GM23338 (cell line): ENCODE measurements around the gene MAPK13.

ENCODE experiments used
- CREB1 ChIP-seq: fragments of 250-450 bp; sonication (Bioruptor Pico); IDR thresholded peaks from 2 replicates; pipeline ENCODE4 v1.5.0; 2020; ENCODE audit warnings: low read depth, mild to moderate bottlenecking, moderate library complexity
- EZH2 ChIP-seq: fragments of 200-600 bp; sonication (generic); IDR thresholded peaks from one replicate; pipeline ENCODE4 v1.8.0; 2017; ENCODE audit warnings: antibody characterized with exemption, mild to moderate bottlenecking, low read depth; ENCODE audit not compliant: unreplicated experiment
- EZH2phosphoT487 ChIP-seq: fragments of 200-600 bp; sonication (generic); IDR thresholded peaks from one replicate; pipeline ENCODE4 v1.8.1; 2018; ENCODE audit warnings: antibody characterized with exemption; ENCODE audit not compliant: unreplicated experiment
- JUNB ChIP-seq: IDR thresholded peaks from one replicate; pipeline ENCODE4 v1.6.1; 2016; ENCODE audit warnings: antibody characterized with exemption; ENCODE audit not compliant: unreplicated experiment
- NANOG ChIP-seq: IDR thresholded peaks from 2 replicates; pipeline ENCODE4 v1.6.1; 2016; ENCODE audit warnings: antibody characterized with exemption, borderline replicate concordance
- POLR2AphosphoS5 ChIP-seq: IDR thresholded peaks from 2 replicates; pipeline ENCODE4 v1.6.1; 2016; ENCODE audit warnings: antibody characterized with exemption, low read depth
- STAT1 ChIP-seq: IDR thresholded peaks from one replicate; pipeline ENCODE4 v1.6.1; 2016; ENCODE audit warnings: antibody characterized with exemption; ENCODE audit not compliant: unreplicated experiment
- ZNF114 ChIP-seq: fragments of 250-450 bp; sonication (Bioruptor Pico); IDR thresholded peaks from 2 replicates; pipeline ENCODE4 v1.5.0; 2020; ENCODE audit warnings: mild to moderate bottlenecking, moderate library complexity
- ZNF331 ChIP-seq: fragments of 250-450 bp; sonication (Bioruptor Pico); IDR thresholded peaks from 2 replicates; pipeline ENCODE4 v1.5.0; 2020; ENCODE audit warnings: low read depth, mild to moderate bottlenecking, moderate library complexity
- TF ChIP-seq, protein P1 (sequence below): fragments of 250-450 bp; sonication (Bioruptor Pico); IDR thresholded peaks from 2 replicates; pipeline ENCODE4 v1.5.0; 2020; ENCODE audit warnings: mild to moderate bottlenecking, moderate library complexity
- TF ChIP-seq, protein P2 (sequence below), 2 experiments: fragments of 200-600 bp in 1 of 2; sonication (generic) in 1 of 2; conservative IDR thresholded peaks; 2 replicates each; pipeline versions ENCODE4 v1.5.1 to v1.6.1; 2016 to 2017; ENCODE audit warnings: antibody characterized with exemption in 2 of 2, low read depth in 2 of 2, mild to moderate bottlenecking in 2 of 2, moderate library complexity in 1 of 2
- TF ChIP-seq, protein P3 (sequence below): IDR thresholded peaks from one replicate; pipeline ENCODE4 v1.6.1; 2018; ENCODE audit warnings: antibody characterized with exemption; ENCODE audit not compliant: unreplicated experiment
- TF ChIP-seq, protein P4 (sequence below): IDR thresholded peaks from 2 replicates; pipeline ENCODE4 v1.6.1; 2016; ENCODE audit warnings: antibody characterized with exemption

DNA sequence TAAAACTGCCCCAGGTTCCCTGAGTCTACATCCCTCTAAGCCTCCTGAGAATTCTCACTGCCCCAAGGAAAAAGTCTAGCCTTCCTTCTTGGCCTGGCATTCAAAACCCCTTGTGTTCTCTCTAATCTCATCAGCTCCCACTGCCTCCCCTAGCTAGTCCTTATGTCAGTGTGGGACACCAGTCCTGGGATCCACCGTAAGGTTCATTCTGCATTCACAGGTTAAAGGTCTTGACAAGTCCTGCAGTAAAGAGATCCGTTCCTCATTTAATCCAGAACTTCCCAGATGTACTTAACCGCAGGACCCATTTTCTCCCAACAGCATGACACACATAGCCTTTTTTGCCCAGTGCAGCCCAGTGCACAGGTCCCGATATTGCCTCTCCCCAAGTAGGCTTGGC, 11.6 kb downstream of the MAPK13 start:
- TF ChIP-seq, protein P1, sequence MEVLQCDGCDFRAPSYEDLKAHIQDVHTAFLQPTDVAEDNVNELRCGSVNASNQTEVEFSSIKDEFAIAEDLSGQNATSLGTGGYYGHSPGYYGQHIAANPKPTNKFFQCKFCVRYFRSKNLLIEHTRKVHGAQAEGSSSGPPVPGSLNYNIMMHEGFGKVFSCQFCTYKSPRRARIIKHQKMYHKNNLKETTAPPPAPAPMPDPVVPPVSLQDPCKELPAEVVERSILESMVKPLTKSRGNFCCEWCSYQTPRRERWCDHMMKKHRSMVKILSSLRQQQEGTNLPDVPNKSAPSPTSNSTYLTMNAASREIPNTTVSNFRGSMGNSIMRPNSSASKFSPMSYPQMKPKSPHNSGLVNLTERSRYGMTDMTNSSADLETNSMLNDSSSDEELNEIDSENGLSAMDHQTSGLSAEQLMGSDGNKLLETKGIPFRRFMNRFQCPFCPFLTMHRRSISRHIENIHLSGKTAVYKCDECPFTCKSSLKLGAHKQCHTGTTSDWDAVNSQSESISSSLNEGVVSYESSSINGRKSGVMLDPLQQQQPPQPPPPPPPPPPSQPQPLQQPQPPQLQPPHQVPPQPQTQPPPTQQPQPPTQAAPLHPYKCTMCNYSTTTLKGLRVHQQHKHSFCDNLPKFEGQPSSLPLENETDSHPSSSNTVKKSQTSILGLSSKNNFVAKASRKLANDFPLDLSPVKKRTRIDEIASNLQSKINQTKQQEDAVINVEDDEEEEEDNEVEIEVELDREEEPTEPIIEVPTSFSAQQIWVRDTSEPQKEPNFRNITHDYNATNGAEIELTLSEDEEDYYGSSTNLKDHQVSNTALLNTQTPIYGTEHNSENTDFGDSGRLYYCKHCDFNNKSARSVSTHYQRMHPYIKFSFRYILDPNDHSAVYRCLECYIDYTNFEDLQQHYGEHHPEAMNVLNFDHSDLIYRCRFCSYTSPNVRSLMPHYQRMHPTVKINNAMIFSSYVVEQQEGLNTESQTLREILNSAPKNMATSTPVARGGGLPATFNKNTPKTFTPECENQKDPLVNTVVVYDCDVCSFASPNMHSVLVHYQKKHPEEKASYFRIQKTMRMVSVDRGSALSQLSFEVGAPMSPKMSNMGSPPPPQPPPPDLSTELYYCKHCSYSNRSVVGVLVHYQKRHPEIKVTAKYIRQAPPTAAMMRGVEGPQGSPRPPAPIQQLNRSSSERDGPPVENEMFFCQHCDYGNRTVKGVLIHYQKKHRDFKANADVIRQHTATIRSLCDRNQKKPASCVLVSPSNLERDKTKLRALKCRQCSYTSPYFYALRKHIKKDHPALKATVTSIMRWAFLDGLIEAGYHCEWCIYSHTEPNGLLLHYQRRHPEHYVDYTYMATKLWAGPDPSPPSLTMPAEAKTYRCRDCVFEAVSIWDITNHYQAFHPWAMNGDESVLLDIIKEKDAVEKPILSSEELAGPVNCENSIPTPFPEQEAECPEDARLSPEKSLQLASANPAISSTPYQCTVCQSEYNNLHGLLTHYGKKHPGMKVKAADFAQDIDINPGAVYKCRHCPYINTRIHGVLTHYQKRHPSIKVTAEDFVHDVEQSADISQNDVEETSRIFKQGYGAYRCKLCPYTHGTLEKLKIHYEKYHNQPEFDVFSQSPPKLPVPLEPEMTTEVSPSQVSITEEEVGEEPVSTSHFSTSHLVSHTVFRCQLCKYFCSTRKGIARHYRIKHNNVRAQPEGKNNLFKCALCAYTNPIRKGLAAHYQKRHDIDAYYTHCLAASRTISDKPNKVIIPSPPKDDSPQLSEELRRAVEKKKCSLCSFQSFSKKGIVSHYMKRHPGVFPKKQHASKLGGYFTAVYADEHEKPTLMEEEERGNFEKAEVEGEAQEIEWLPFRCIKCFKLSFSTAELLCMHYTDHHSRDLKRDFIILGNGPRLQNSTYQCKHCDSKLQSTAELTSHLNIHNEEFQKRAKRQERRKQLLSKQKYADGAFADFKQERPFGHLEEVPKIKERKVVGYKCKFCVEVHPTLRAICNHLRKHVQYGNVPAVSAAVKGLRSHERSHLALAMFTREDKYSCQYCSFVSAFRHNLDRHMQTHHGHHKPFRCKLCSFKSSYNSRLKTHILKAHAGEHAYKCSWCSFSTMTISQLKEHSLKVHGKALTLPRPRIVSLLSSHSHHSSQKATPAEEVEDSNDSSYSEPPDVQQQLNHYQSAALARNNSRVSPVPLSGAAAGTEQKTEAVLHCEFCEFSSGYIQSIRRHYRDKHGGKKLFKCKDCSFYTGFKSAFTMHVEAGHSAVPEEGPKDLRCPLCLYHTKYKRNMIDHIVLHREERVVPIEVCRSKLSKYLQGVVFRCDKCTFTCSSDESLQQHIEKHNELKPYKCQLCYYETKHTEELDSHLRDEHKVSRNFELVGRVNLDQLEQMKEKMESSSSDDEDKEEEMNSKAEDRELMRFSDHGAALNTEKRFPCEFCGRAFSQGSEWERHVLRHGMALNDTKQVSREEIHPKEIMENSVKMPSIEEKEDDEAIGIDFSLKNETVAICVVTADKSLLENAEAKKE (CRISPR knock-in tag): no peak
- TF ChIP-seq EZH2 (no peak), EZH2phosphoT487 (no peak), POLR2AphosphoS5 (no peak), STAT1 (no peak), CREB1 (no peak), JUNB (no peak), ZNF114 (CRISPR knock-in tag) (no peak), ZNF331 (no peak), NANOG (no peak)
- TF ChIP-seq, protein P2, sequence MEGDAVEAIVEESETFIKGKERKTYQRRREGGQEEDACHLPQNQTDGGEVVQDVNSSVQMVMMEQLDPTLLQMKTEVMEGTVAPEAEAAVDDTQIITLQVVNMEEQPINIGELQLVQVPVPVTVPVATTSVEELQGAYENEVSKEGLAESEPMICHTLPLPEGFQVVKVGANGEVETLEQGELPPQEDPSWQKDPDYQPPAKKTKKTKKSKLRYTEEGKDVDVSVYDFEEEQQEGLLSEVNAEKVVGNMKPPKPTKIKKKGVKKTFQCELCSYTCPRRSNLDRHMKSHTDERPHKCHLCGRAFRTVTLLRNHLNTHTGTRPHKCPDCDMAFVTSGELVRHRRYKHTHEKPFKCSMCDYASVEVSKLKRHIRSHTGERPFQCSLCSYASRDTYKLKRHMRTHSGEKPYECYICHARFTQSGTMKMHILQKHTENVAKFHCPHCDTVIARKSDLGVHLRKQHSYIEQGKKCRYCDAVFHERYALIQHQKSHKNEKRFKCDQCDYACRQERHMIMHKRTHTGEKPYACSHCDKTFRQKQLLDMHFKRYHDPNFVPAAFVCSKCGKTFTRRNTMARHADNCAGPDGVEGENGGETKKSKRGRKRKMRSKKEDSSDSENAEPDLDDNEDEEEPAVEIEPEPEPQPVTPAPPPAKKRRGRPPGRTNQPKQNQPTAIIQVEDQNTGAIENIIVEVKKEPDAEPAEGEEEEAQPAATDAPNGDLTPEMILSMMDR (conservative IDR thresholded peaks at IDR 0.05; ENCODE audit: low read depth in 2 of 2): no peak
- TF ChIP-seq, protein P3, sequence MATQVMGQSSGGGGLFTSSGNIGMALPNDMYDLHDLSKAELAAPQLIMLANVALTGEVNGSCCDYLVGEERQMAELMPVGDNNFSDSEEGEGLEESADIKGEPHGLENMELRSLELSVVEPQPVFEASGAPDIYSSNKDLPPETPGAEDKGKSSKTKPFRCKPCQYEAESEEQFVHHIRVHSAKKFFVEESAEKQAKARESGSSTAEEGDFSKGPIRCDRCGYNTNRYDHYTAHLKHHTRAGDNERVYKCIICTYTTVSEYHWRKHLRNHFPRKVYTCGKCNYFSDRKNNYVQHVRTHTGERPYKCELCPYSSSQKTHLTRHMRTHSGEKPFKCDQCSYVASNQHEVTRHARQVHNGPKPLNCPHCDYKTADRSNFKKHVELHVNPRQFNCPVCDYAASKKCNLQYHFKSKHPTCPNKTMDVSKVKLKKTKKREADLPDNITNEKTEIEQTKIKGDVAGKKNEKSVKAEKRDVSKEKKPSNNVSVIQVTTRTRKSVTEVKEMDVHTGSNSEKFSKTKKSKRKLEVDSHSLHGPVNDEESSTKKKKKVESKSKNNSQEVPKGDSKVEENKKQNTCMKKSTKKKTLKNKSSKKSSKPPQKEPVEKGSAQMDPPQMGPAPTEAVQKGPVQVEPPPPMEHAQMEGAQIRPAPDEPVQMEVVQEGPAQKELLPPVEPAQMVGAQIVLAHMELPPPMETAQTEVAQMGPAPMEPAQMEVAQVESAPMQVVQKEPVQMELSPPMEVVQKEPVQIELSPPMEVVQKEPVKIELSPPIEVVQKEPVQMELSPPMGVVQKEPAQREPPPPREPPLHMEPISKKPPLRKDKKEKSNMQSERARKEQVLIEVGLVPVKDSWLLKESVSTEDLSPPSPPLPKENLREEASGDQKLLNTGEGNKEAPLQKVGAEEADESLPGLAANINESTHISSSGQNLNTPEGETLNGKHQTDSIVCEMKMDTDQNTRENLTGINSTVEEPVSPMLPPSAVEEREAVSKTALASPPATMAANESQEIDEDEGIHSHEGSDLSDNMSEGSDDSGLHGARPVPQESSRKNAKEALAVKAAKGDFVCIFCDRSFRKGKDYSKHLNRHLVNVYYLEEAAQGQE: no peak
- TF ChIP-seq, protein P4, sequence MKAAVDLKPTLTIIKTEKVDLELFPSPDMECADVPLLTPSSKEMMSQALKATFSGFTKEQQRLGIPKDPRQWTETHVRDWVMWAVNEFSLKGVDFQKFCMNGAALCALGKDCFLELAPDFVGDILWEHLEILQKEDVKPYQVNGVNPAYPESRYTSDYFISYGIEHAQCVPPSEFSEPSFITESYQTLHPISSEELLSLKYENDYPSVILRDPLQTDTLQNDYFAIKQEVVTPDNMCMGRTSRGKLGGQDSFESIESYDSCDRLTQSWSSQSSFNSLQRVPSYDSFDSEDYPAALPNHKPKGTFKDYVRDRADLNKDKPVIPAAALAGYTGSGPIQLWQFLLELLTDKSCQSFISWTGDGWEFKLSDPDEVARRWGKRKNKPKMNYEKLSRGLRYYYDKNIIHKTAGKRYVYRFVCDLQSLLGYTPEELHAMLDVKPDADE: no peak
